HG02610 (cell line): ENCODE data around the gene UBE2O.

Experiments
- ATAC-seq: cut with Tn5 transposase; IDR thresholded peaks from one replicate; pipeline ENCODE4 v1.9.1; 2021; ENCODE audit warnings: mild to moderate bottlenecking, moderate library complexity; ENCODE audit not compliant: unreplicated experiment

UBE2O gene

GRCh38 chr17:76442341-76443338 is 10.3 kb downstream of the UBE2O start:
- ATAC-seq, result no peak

DNA sequence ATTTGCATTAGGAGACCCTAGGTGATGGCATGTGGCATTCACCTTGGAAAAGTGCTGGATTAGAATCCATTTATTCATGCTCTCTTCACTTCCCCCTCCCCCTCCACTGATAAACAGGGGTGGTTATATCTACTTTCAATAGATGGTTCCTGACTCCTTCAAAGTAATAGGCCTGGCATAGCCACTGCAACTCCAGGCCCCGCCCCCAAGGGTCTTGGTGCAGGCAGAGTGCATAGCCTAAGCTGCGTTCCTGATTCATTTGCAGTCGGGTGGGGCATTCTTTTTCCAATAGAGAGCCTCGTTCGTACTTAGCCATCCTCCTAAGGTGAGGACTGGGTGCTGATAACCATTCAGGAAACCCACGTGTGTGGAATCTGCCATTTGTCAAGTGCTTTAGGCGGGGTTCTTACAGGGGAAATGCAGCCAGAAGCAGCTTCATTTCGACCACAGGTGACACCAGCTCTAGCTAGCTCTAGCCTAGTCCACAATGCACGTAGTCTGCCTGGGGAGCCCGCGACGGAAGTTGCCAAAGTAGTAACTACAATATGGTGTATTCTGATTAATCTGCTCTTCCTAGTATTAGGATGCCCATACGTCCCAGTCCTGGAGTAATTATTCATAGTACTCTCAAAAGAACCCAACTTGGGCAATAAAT is 11.1 kb downstream of the UBE2O start:
- no peak for ATAC-seq

- ATAC-seq, result no peak
These were observed 12.1 kb downstream of the UBE2O start for GRCh38 chr17:76440751-76441362.

- ATAC-seq, result no peak
These were observed 13.5 kb downstream of the UBE2O start for GRCh38 chr17:76439314-76439928.

- no peak for ATAC-seq
These were observed 14.0 kb downstream of the UBE2O start for GRCh38 chr17:76438906-76439305.

GRCh38 chr17:76437467-76438402 is 15.2 kb downstream of the UBE2O start:
- ATAC-seq, result no peak

DNA sequence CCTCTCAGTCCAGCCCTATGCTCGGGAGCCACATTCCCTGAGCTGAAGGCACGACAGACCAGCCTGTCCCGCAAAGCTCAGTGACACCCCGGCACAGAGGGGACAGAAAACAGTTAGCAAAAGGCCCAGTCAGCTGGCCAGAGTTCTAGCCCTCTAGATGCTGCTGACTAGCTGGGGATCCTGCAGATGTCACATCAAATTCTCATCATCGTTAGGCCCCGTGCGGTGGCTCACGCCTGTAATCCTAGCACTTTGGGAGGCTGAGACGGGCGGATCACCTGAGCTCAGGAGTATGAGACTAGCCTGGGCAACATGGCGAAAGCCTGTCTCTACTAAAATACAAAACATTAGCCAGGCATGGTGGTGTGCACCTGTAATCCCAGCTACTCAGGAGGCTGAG is 17.2 kb downstream of the UBE2O start:
- no peak for ATAC-seq

- ATAC-seq, result no peak
These were observed 18.1 kb downstream of the UBE2O start for GRCh38 chr17:76434870-76435269.

GRCh38 chr17:76433693-76434092 is 19.3 kb downstream of the UBE2O start:
- ATAC-seq, result no peak

- ATAC-seq, result no peak
These were observed 20.1 kb downstream of the UBE2O start for GRCh38 chr17:76432712-76433336.

- ATAC-seq, result no peak
These were observed 20.9 kb downstream of the UBE2O start for GRCh38 chr17:76432004-76432403.

DNA sequence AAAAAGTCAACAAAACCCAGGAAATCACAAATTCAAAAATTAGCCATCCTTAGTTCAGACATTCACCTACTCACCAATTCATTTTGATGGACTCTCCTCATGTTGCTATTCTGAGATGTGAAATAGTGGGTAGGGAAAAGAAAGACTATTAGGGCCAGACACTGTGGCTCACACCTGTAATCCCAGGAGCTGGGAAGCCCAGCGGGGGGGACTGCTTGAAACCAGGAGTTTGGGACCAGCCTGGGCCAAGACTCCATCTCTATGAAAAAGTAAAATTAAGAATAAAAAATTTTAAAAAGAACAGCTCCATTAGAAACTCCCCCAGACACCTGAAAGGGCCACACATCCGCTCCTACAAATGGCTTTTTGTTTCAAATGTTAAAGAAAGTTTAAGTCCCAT is 21.4 kb downstream of the UBE2O start:
- no peak for ATAC-seq

DNA sequence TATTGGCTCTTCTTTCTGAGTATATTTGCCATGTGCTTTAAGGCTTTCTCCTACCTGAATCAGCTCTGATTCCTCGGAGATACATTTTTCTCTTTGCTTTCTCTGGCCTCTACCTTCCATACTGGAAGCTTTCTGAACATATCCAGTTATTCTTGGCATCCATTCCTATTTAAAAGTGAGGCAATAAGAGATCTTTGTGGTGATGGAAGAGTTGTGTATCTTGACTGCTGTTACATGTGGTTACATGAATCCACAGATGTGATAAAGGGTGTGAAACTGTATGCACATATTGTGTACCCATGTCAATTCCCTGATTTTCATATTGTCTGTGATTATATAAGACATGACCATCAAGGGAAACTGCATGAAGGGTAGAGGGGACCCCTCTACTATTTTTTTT is 24.4 kb downstream of the UBE2O start:
- no peak for ATAC-seq

- no peak for ATAC-seq
These were observed 25.3 kb downstream of the UBE2O start for GRCh38 chr17:76427501-76428231.

- no peak for ATAC-seq
These were observed 26.1 kb downstream of the UBE2O start for GRCh38 chr17:76426853-76427252.

- no peak for ATAC-seq
These were observed 30.1 kb downstream of the UBE2O start for GRCh38 chr17:76422860-76423259.

GRCh38 chr17:76422406-76422805 is 30.5 kb downstream of the UBE2O start:
- ATAC-seq, result no peak

- ATAC-seq, result no peak
These were observed 31.9 kb downstream of the UBE2O start for GRCh38 chr17:76421044-76421407.
